AG04449 (cell line): Measurements from ENCODE around the gene HCRTR2.

Source experiments
- CTCF ChIA-PET: fragments of 350-600 bp; formaldehyde crosslinking; extraction: SDS; loops from one replicate; lab custom pipeline; 2021; ENCODE audit warnings: antibody characterized with exemption; lab: Yijun Ruan, JAX
- POLR2A ChIA-PET: fragments of 400-600, 350-600 bp; formaldehyde crosslinking; extraction: SDS; loops from one replicate; lab custom pipeline; 2020; ENCODE audit warnings: antibody characterized with exemption, inconsistent platforms; lab: Yijun Ruan, JAX
- DNase-seq: peaks from one replicate; pipeline ENCODE4 v3.0.0-alpha.2; 2010; ENCODE audit warnings: low read depth, low spot score
- H3K4me3 ChIP-seq: 2 replicates; pipeline ENCODE4 v1.5.1; 2011; ENCODE audit warnings: low read depth, mild to moderate bottlenecking, control low read depth, low read length
- CTCF ChIP-seq: IDR thresholded peaks from one replicate; pipeline ENCODE4 v1.5.1; 2011; ENCODE audit warnings: mild to moderate bottlenecking, moderate library complexity, low read length, control low read depth, inconsistent platforms; ENCODE audit not compliant: insufficient read depth; ENCODE audit errors: missing control alignments

HCRTR2 gene

GRCh38 chr6:55174211-55175026, at the start of gene HCRTR2:
Gene HCRTR2, plus strand, starts transcription at chr6:55174515. Its CDS starts 73 bp downstream, at chr6:55174588.
- ChIA-PET POLR2A (no interaction called here), CTCF (no interaction called here)
- H3K4me3 ChIP-seq = no peak within 1 kb of the TSS; the same call in 1 of the 2 replicates
- no peak for TF ChIP-seq CTCF
- no peak for DNase-seq

- ChIA-PET CTCF (no interaction called here), POLR2A (interaction anchor here (0.6 kb wide), 1 partner anchor 95 kb away, joined by 3 read pairs; no protein-coding TSS in a partner anchor)
- H3K4me3 ChIP-seq = no peak overlapping the region
- no peak for DNase-seq
- no peak for TF ChIP-seq CTCF
These were observed 43.5 kb upstream of the HCRTR2 start for GRCh38 chr6:55130806-55131324.

GRCh38 chr6:55131616-55132015, 42.7 kb upstream of the HCRTR2 start:
- no peak overlapping the region for H3K4me3 ChIP-seq
- DNase-seq = no peak
- ChIA-PET CTCF (no interaction called here), POLR2A (no interaction called here)
- TF ChIP-seq CTCF = no peak

- no peak for TF ChIP-seq CTCF
- DNase-seq = no peak
- ChIA-PET CTCF (no interaction called here), POLR2A (no interaction called here)
- H3K4me3 ChIP-seq = no peak overlapping the region
These were observed 37.4 kb upstream of the HCRTR2 start for GRCh38 chr6:55136916-55137315.

GRCh38 chr6:55137929-55138693, 36.2 kb upstream of the HCRTR2 start:
- no peak overlapping the region for H3K4me3 ChIP-seq
- CTCF ChIA-PET = no interaction called here
- no peak for DNase-seq
- POLR2A ChIA-PET = no interaction called here
- TF ChIP-seq CTCF = no peak

- CTCF ChIA-PET = no interaction called here
- no peak for TF ChIP-seq CTCF
- H3K4me3 ChIP-seq = no peak overlapping the region
- POLR2A ChIA-PET = no interaction called here
- no peak for DNase-seq
These were observed 32.7 kb upstream of the HCRTR2 start for GRCh38 chr6:55141611-55142010.
